SHP77 (cell line): ENCODE measurements around the gene TMEM164.

Source experiments
- DNase-seq, 2 experiments: peaks; one replicate each; lab custom pipeline; 2025; lab: John Stamatoyannopoulos, UW

Gene TMEM164

DNA sequence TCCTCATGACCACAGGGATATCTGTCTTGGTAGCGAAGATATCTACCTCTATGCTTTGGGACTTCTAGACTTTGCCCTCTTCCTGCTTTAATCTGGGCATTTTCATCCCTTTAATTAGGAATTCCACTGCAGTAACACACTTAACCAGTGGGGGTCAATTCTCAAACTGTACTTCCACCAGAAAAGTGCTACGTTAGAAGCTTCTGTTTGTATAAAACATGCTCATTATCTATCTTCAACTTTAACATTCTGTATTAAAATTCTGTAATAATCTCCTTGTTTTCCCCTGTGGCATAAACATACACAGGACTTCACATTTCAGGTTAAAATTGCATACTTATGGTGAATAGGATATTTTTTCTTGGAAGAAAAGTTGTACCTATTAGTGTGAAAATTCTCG, 209.4 kb downstream of the TMEM164 start:
- DNase-seq, result no peak

DNA sequence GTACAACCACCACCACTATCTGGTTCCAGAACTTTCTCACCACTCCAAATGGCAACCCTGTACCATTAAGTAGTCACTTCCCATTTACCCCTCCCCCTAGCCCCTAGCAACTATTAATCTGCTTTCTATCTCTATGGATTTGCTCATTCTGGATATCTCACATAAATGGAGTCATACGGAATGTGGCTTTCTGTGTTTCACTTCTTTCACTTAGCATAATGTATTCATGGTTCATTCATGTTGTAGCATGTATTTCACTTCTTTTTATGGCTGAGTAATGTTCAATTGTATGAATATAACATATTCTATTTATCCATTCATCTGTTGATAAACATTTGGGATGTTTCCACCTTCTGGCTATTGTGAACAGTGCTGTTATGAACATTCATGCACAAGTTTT, 210.3 kb downstream of the TMEM164 start:
- DNase-seq, result no peak

- no peak for DNase-seq
These were observed 211.8 kb downstream of the TMEM164 start for GRCh38 chrX:110214684-110215083.

- DNase-seq, result no peak
These were observed 212.5 kb downstream of the TMEM164 start for GRCh38 chrX:110215411-110215810.

DNA sequence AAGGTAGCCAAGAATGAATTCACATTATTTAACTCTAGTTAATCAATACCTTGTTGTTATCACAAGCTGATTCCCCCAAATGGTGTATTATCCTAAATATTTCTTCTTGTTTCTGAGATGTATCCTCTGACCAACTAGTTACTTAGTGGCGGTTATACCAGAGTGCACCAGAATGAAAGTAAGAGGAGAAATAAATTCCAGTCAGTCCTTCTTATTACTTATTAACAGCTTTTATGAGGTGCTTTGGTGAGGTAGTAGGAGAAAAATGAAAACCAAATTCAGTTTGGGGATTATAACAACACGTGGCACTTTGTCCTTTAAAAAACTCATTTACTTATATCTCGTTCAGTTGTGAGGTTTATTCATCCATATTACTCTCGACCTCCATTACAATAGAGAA, 213.1 kb downstream of the TMEM164 start:
- DNase-seq, result no peak

DNA sequence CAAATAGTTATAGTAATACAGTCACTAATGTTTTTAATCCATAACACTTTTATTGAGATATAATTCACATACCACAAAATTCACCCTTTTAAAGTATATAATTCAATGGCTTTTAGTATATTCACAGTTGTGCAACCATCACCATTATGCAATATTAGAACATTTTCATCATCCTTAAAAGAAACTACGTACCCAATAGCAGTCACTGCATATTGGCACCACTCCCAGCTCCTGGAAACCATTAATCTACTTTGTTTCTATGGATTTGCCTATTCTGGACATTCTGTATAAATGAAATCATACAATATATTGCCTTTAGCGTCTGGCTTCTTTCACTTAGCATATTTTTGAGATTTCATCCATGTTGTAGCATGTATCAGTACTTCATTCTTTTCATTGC, 215.7 kb downstream of the TMEM164 start:
- DNase-seq, result no peak

DNA sequence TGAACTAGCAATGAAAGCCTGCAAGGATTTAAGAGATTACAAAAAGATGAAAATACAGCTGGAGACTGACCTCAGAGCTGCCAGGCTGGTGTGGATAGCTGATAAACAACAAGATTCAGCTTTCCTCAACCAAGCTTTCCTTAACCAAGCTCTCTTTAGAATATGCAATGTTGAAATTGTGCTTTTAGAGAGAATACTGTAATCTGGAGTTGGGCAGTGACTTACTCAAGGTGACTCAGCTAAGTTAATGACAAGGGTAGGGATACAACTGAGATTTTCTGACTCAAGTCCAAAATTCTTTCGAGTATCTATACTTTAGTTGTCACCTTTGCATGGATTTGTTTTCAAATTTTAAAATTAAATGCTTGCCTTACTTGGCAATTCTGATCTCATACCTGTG, 217.0 kb downstream of the TMEM164 start:
- DNase-seq, result no peak

DNA sequence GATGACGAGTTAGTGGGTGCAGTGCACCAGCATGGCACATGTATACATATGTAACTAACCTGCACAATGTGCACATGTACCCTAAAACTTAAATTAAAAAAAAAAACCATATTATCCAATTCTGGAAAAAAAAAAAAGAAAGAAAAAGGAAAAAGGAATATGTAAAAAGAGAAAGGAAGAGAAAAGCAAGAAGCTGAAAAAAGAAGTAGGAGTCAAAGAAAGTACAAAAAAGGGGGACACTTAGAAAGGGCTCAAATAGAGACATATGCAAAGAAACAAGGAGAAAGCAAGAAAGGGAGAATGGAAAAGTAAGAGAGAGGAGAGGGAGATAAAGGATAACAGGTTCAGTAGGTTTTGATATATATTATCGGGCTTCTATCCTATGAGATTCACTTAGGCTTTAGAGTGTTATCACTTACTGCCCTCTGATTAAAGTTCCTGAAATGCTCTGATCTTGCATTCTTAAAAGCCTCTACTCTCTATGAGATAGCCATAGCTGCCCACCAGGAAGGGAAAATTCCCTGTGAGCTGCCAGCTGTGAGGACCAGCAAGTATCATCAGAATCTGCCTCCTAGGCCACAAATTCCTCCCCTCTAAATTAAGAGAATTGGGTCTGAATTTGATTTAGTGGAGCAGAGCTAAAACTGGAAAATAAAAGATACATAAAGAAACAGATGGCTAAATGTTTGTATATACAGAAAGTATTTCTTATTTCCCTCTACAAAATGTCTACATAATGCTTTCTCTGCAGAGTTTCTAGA, 219.8 kb downstream of the TMEM164 start:
- DNase-seq, result no peak

GRCh38 chrX:110224926-110225617, 222.2 kb downstream of the TMEM164 start:
- no peak for DNase-seq

- no peak for DNase-seq
These were observed 224.0 kb downstream of the TMEM164 start for GRCh38 chrX:110226931-110227330.
